Small intestine (tissue), 7 donors: ENCODE measurements around the gene DNAJB14. TPM values are rescaled to one million over a fixed set of nuclear protein-coding genes. Genes with fewer than 3 reads are reported as not detected.

ENCODE experiments used
- DNase-seq, 2 donors: peaks; one replicate each; pipeline versions ENCODE4 v3.0.0 to v3.0.0-alpha.2; 2013
- FAIRE-seq: peaks from 2 replicates; lab custom pipeline; 2012; peaks lifted over from hg19 to GRCh38; lab: Jason Lieb, UNC
- H3K27ac ChIP-seq, 3 donors: one replicate each; pipeline ENCODE4 v1.5.1; 2013; ENCODE audit warnings: low read length in 2 of 3, mild to moderate bottlenecking in 2 of 3, control low read depth in 1 of 3, inconsistent platforms in 1 of 3, low read depth in 1 of 3, moderate library complexity in 1 of 3
- H3K27me3 ChIP-seq, 3 donors: one replicate each; pipeline ENCODE4 v1.6.1; 2013; ENCODE audit warnings: low read length in 3 of 3, inconsistent platforms in 1 of 3; ENCODE audit not compliant: control insufficient read depth in 3 of 3, insufficient read depth in 3 of 3
- H3K36me3 ChIP-seq, 3 donors: one replicate each; pipeline ENCODE4 v1.6.1; 2013; ENCODE audit warnings: low read length in 3 of 3, inconsistent platforms in 1 of 3, low read depth in 1 of 3, mild to moderate bottlenecking in 1 of 3, moderate library complexity in 1 of 3; ENCODE audit not compliant: control insufficient read depth in 3 of 3, insufficient read depth in 2 of 3
- H3K4me1 ChIP-seq, 3 donors: one replicate each; pipeline ENCODE4 v1.6.1; 2013; ENCODE audit warnings: low read length in 2 of 3, inconsistent platforms in 1 of 3, low read depth in 1 of 3, mild to moderate bottlenecking in 1 of 3, moderate library complexity in 1 of 3; ENCODE audit not compliant: control insufficient read depth in 3 of 3, insufficient read depth in 2 of 3
- H3K4me3 ChIP-seq, 3 donors: one replicate each; pipeline ENCODE4 v1.5.1; 2013; ENCODE audit warnings: low read length in 3 of 3, control low read depth in 1 of 3, inconsistent platforms in 1 of 3, low read depth in 1 of 3, mild to moderate bottlenecking in 1 of 3, moderate library complexity in 1 of 3
- H3K9me3 ChIP-seq, 2 donors: one replicate each; pipeline ENCODE4 v1.6.1; 2013; ENCODE audit warnings: low read depth in 1 of 2, low read length in 1 of 2; ENCODE audit not compliant: control insufficient read depth in 2 of 2, insufficient read depth in 1 of 2
- WGBS, 3 donors: extraction: QIAGEN DNeasy Blood & Tissue Kit; methylation state at CpG; one replicate each; pipeline ENCODE4 v1.1.7; 2013; 5-methylcytosine and 5-hydroxymethylcytosine counted together
- polyA plus RNA-seq, 4 donors: library from polyadenylated mRNA; stranded (reverse) in 3 of 4; unstranded in 1 of 4; fragments of 200-250 nt in 3 of 4; fragments of 120-200 nt in 1 of 4; gene quantifications; one replicate each; pipeline versions ENCODE4 v1.2.1 to v1.2.3, GENCODE V29; 2013
- donor health status: healthy with polysubstance abuse.
- donor health status: control.
- donor health status: control.
- donor health status: Bipolar disorder and iron deficiency.
- donor health status: healthy.

The DNAJB14 gene
- polyA plus RNA-seq, 4 donors, result 8.6 to 31.9 (median 9.9) TPM

- H3K4me3 ChIP-seq, result peak overlapping the region; percentile 73 to 98 (median 75)
- H3K36me3 ChIP-seq, result peaks cover 0 to 2% (median 2%) of the 10 kb centered on the region in 3 donors
- 1 to 2% (median 2%) methylated on average over 12 of the region's 12 CpGs for WGBS, 3 donors
- H3K4me1 ChIP-seq, result peaks cover 3 to 9% (median 5%) of the 10 kb centered on the region in 3 donors
- H3K9me3 ChIP-seq, result no peaks in the 10 kb centered on the region
- no peaks in the 10 kb centered on the region for H3K27me3 ChIP-seq
- H3K27ac ChIP-seq, result peak overlapping the region; percentile 74 to 94 (median 93)
- no peak for FAIRE-seq
- no peak for DNase-seq
Measured at GRCh38 chr4:99893839-99894160, 52.6 kb downstream of the DNAJB14 start.

- no peak for FAIRE-seq
Measured at GRCh38 chr4:99893029-99893428, 53.4 kb downstream of the DNAJB14 start.

GRCh38 chr4:99891351-99891750 is 55.1 kb downstream of the DNAJB14 start:
- Histone ChIP-seq H3K27ac (no peak overlapping the region), H3K4me3 (no peak overlapping the region), H3K9me3 (no peaks in the 10 kb centered on the region), H3K4me1 (peaks cover 3 to 9% (median 5%) of the 10 kb centered on the region in 3 donors), H3K36me3 (peaks cover 0 to 4% (median 2%) of the 10 kb centered on the region in 3 donors), H3K27me3 (no peaks in the 10 kb centered on the region)
- no peak for DNase-seq
- no peak for FAIRE-seq
- 78 to 82% (median 79%) methylated on average over 2 of the region's 2 CpGs for WGBS, 3 donors

More at GRCh38 chr4:99893029-99893428, 53.4 kb downstream of the DNAJB14 start:
- H3K9me3 ChIP-seq, result no peaks in the 10 kb centered on the region
- H3K36me3 ChIP-seq, result peaks cover 0 to 4% (median 2%) of the 10 kb centered on the region in 3 donors
- no peak for DNase-seq
- H3K4me3 ChIP-seq, result peak overlapping the region in 2 of 3 donors; percentile 73 to 98
- no peaks in the 10 kb centered on the region for H3K27me3 ChIP-seq
- H3K27ac ChIP-seq, result peak overlapping the region in 1 of 3 donors; percentile 16
- peaks cover 3 to 9% (median 5%) of the 10 kb centered on the region in 3 donors for H3K4me1 ChIP-seq
- WGBS, 3 donors, result 94 to 96% (median 95%) methylated on average over 8 of the region's 8 CpGs

GRCh38 chr4:99887837-99888236 is 58.6 kb downstream of the DNAJB14 start:
- no peaks in the 10 kb centered on the region for H3K4me1 ChIP-seq
- H3K36me3 ChIP-seq, result peaks cover 0 to 9% (median 2%) of the 10 kb centered on the region in 3 donors
- no peak overlapping the region for H3K27ac ChIP-seq
- H3K27me3 ChIP-seq, result no peaks in the 10 kb centered on the region
- H3K4me3 ChIP-seq, result no peak overlapping the region
- DNase-seq (no peak), FAIRE-seq (no peak)
- WGBS, 3 donors, result 76 to 85% (median 78%) methylated on average over 5 of the region's 5 CpGs
- H3K9me3 ChIP-seq, result no peaks in the 10 kb centered on the region

- no peaks in the 10 kb centered on the region for H3K4me1 ChIP-seq
- no peak overlapping the region for H3K4me3 ChIP-seq
- peaks cover 0 to 9% (median 3%) of the 10 kb centered on the region in 3 donors for H3K36me3 ChIP-seq
- FAIRE-seq (no peak), DNase-seq (no peak)
- no peaks in the 10 kb centered on the region for H3K9me3 ChIP-seq
- 87 to 90% (median 88%) methylated on average over 4 of the region's 4 CpGs for WGBS, 3 donors
- H3K27ac ChIP-seq, result no peak overlapping the region
- no peaks in the 10 kb centered on the region for H3K27me3 ChIP-seq
Measured at GRCh38 chr4:99886146-99886545, 60.3 kb downstream of the DNAJB14 start.

GRCh38 chr4:99885687-99886086 is 60.7 kb downstream of the DNAJB14 start:
- Histone ChIP-seq H3K36me3 (peaks cover 2 to 11% (median 3%) of the 10 kb centered on the region in 3 donors), H3K4me1 (no peaks in the 10 kb centered on the region), H3K27ac (no peak overlapping the region), H3K9me3 (no peaks in the 10 kb centered on the region), H3K4me3 (no peak overlapping the region), H3K27me3 (no peaks in the 10 kb centered on the region)
- no peak for FAIRE-seq
- DNase-seq, result no peak

GRCh38 chr4:99885063-99885664 is 61.3 kb downstream of the DNAJB14 start:
- Histone ChIP-seq H3K9me3 (no peaks in the 10 kb centered on the region), H3K27ac (no peak overlapping the region), H3K4me1 (no peaks in the 10 kb centered on the region), H3K27me3 (no peaks in the 10 kb centered on the region), H3K36me3 (peaks cover 6 to 15% (median 7%) of the 10 kb centered on the region in 3 donors), H3K4me3 (no peak overlapping the region)
- FAIRE-seq (peak; percentile 33), DNase-seq (peak; percentile 14 to 35)
- WGBS, 3 donors, result 60 to 71% (median 62%) methylated on average over 2 of the region's 2 CpGs

- Histone ChIP-seq H3K4me1 (no peaks in the 10 kb centered on the region), H3K27ac (no peak overlapping the region), H3K9me3 (no peaks in the 10 kb centered on the region), H3K4me3 (no peak overlapping the region), H3K27me3 (no peaks in the 10 kb centered on the region), H3K36me3 (peaks cover 8 to 12% (median 11%) of the 10 kb centered on the region in 3 donors)
- WGBS, 3 donors, result 92 to 95% (median 94%) methylated on average over 3 of the region's 3 CpGs
- no peak for DNase-seq
- no peak for FAIRE-seq
Measured at GRCh38 chr4:99879458-99879857, 67.0 kb downstream of the DNAJB14 start.

- Histone ChIP-seq H3K4me3 (no peak overlapping the region), H3K9me3 (no peaks in the 10 kb centered on the region), H3K27ac (no peak overlapping the region), H3K27me3 (no peaks in the 10 kb centered on the region), H3K4me1 (no peaks in the 10 kb centered on the region), H3K36me3 (peaks cover 8 to 12% (median 11%) of the 10 kb centered on the region in 3 donors)
- FAIRE-seq (no peak), DNase-seq (no peak)
Measured at GRCh38 chr4:99878604-99879003, 67.8 kb downstream of the DNAJB14 start.
